Bronchial epithelial cell (primary cell): ENCODE measurements around the gene COQ4. TPM values are rescaled to one million over a fixed set of nuclear protein-coding genes. Genes with fewer than 3 reads are reported as not detected.

Experiments used
- DNase-seq: peaks from one replicate; pipeline ENCODE4 v3.0.0-alpha.2; 2010; ENCODE audit warnings: low read depth
- FAIRE-seq: peaks from 2 replicates; lab custom pipeline; 2011; peaks lifted over from hg19 to GRCh38; lab: Jason Lieb, UNC
- H3K27me3 ChIP-seq: 2 replicates; pipeline ENCODE4 v1.5.1; 2011; ENCODE audit warnings: low read length; ENCODE audit not compliant: control insufficient read depth, insufficient read depth
- H3K36me3 ChIP-seq: 2 replicates; pipeline ENCODE4 v1.5.1; 2011; ENCODE audit warnings: low read length; ENCODE audit not compliant: control insufficient read depth, insufficient read depth
- H3K4me3 ChIP-seq: 2 replicates; pipeline ENCODE4 v1.5.1; 2011; ENCODE audit warnings: mild to moderate bottlenecking, low read depth, low read length, control low read depth
- CTCF ChIP-seq: IDR thresholded peaks from 2 replicates; pipeline ENCODE4 v1.5.1; 2011; ENCODE audit warnings: mild to moderate bottlenecking, moderate library complexity, low read length, control low read depth, inconsistent platforms; ENCODE audit not compliant: insufficient read depth, severe bottlenecking
- total RNA-seq: library from RNA; depleted of rRNA; stranded (reverse); fragments of >200 nt; gene quantifications from 2 replicates; pipeline ENCODE4 v1.2.1, GENCODE V29; 2014

COQ4 gene
- total RNA-seq, 1 donor from 2014 or later, result 24.7 TPM

- Histone ChIP-seq H3K27me3 (no peaks in the 10 kb centered on the region), H3K36me3 (peaks cover 6% of the 10 kb centered on the region), H3K4me3 (no peak overlapping the region)
- FAIRE-seq (no peak), DNase-seq (no peak)
- TF ChIP-seq CTCF, result no peak
These were observed 53.2 kb downstream of the COQ4 start for GRCh38 chr9:128375865-128376264.

GRCh38 chr9:128382261-128382660, 59.6 kb downstream of the COQ4 start:
- FAIRE-seq, result no peak
- H3K4me3 ChIP-seq, result no peak overlapping the region
- TF ChIP-seq CTCF, result no peak
- no peak for DNase-seq
- H3K36me3 ChIP-seq, result peaks cover 13% of the 10 kb centered on the region
- no peaks in the 10 kb centered on the region for H3K27me3 ChIP-seq

GRCh38 chr9:128383007-128383753, 60.5 kb downstream of the COQ4 start:
- H3K36me3 ChIP-seq, result peaks cover 11% of the 10 kb centered on the region
- FAIRE-seq, result no peak
- no peaks in the 10 kb centered on the region for H3K27me3 ChIP-seq
- no peak for DNase-seq
- no peak for TF ChIP-seq CTCF
- H3K4me3 ChIP-seq, result no peak overlapping the region

Other genes with a start within 250 kb of the COQ4 start
- 130 and 137 TPM in 2 replicates for gene PTGES2, start 195.1 kb upstream of the COQ4 start, total RNA-seq
- gene LCN2, start 173.4 kb upstream of the COQ4 start, total RNA-seq, result 48.4 and 110 TPM in 2 replicates
- 28.2 and 29.4 TPM in 2 replicates for gene BBLN, start 162.6 kb upstream of the COQ4 start, total RNA-seq
- 15.0 and 32.0 TPM in 2 replicates for gene CIZ1, start 131.3 kb upstream of the COQ4 start, total RNA-seq
- 0.53 and 0.77 TPM in 2 replicates for gene DNM1, start 119.5 kb upstream of the COQ4 start, total RNA-seq
- 54.8 and 70.9 TPM in 2 replicates for gene GOLGA2, start 46.8 kb upstream of the COQ4 start, total RNA-seq
- gene SWI5, start 46.6 kb upstream of the COQ4 start, total RNA-seq, result 30.0 and 30.7 TPM in 2 replicates
- 18.8 and 19.2 TPM in 2 replicates for gene TRUB2, start 392 bp upstream of the COQ4 start, total RNA-seq
- 19.7 and 34.8 TPM in 2 replicates for gene SLC27A4, start 17.7 kb downstream of the COQ4 start, total RNA-seq
- 17.9 and 23.0 TPM in 2 replicates for gene URM1, start 48.5 kb downstream of the COQ4 start, total RNA-seq
- gene CERCAM, start 98.0 kb downstream of the COQ4 start, total RNA-seq, result 12.4 and 28.2 TPM in 2 replicates
- gene ODF2, start 133.2 kb downstream of the COQ4 start, total RNA-seq, result 17.6 and 27.1 TPM in 2 replicates
- gene GLE1, start 181.9 kb downstream of the COQ4 start, total RNA-seq, result 27.1 and 30.3 TPM in 2 replicates
- gene SPTAN1, start 229.7 kb downstream of the COQ4 start, total RNA-seq, result 159 and 277 TPM in 2 replicates